HG03442 (cell line): ENCODE data around the gene TBC1D5.
"Not testable (repeated sequence)": the region's sequence is repeated elsewhere in the genome, so short reads cannot be mapped to it uniquely, and the experiment has no call there.

Experiments used
- ATAC-seq: cut with Tn5 transposase; IDR thresholded peaks from one replicate; pipeline ENCODE4 v1.9.1; 2021; ENCODE audit warnings: mild to moderate bottlenecking, moderate library complexity; ENCODE audit not compliant: unreplicated experiment

TBC1D5 gene

GRCh38 chr3:17742102-17742879 is at the start of gene TBC1D5:
Gene TBC1D5 (minus strand): TSS chr3:17742631. CDS start chr3:17508570, 234,061 bp downstream.
- peak; percentile 77 for ATAC-seq

GRCh38 chr3:17783426-17783825 is 41.0 kb upstream of the TBC1D5 start:
- no peak for ATAC-seq

- no peak for ATAC-seq
These were observed 40.3 kb upstream of the TBC1D5 start for GRCh38 chr3:17782751-17783150.

GRCh38 chr3:17780369-17780768 is 37.9 kb upstream of the TBC1D5 start:
- ATAC-seq, result not testable (repeated sequence)

GRCh38 chr3:17779304-17780250 is 37.1 kb upstream of the TBC1D5 start:
- not testable (repeated sequence) for ATAC-seq

- ATAC-seq, result not testable (repeated sequence)
These were observed 34.9 kb upstream of the TBC1D5 start for GRCh38 chr3:17777326-17777725.

GRCh38 chr3:17775073-17775472 is 32.6 kb upstream of the TBC1D5 start:
- no peak for ATAC-seq

GRCh38 chr3:17774180-17774910 is 31.9 kb upstream of the TBC1D5 start:
- ATAC-seq, result not testable (repeated sequence)

GRCh38 chr3:17772556-17772955 is 30.1 kb upstream of the TBC1D5 start:
- no peak for ATAC-seq

GRCh38 chr3:17771177-17772017 is 29.0 kb upstream of the TBC1D5 start:
- no peak for ATAC-seq

GRCh38 chr3:17770682-17771081 is 28.3 kb upstream of the TBC1D5 start:
- no peak for ATAC-seq

- ATAC-seq, result peak; percentile 87
These were observed 23.5 kb upstream of the TBC1D5 start for GRCh38 chr3:17765819-17766472.

- ATAC-seq, result no peak
These were observed 19.1 kb upstream of the TBC1D5 start for GRCh38 chr3:17761563-17761962.

GRCh38 chr3:17759901-17760300 is 17.5 kb upstream of the TBC1D5 start:
- no peak for ATAC-seq

- ATAC-seq, result peak; percentile 59
These were observed 13.4 kb upstream of the TBC1D5 start for GRCh38 chr3:17755836-17756235.

- ATAC-seq, result no peak
These were observed 11.2 kb upstream of the TBC1D5 start for GRCh38 chr3:17753632-17753992.

- no peak for ATAC-seq
These were observed 10.6 kb upstream of the TBC1D5 start for GRCh38 chr3:17752876-17753631.

- no peak for ATAC-seq
These were observed 10.0 kb upstream of the TBC1D5 start for GRCh38 chr3:17752436-17752835.

- ATAC-seq, result peak; percentile 22
These were observed 7.4 kb upstream of the TBC1D5 start for GRCh38 chr3:17749705-17750293.
